Sigmoid colon (tissue), 4 donors: ENCODE data around the gene TXLNG.

Experiments
- CTCF ChIP-seq, 4 experiments: fragments of 450-650 bp in 3 of 4; fragments of 200-600 bp in 1 of 4; IDR thresholded peaks; one replicate each; pipeline ENCODE4 v1.5.1; 2016 to 2019; ENCODE audit warnings: antibody characterized with exemption in 4 of 4, mild to moderate bottlenecking in 3 of 4, moderate library complexity in 2 of 4
- EP300 ChIP-seq, 4 donors: sonication (generic); formaldehyde crosslinking; IDR thresholded peaks; one replicate each; pipeline ENCODE4 v1.6.1; 2017; ENCODE audit warnings: antibody characterized with exemption in 4 of 4
- POLR2A ChIP-seq, 2 donors: fragments of 450-650 bp; IDR thresholded peaks; one replicate each; pipeline ENCODE4 v1.6.1; 2016; ENCODE audit warnings: antibody characterized with exemption in 2 of 2, mild to moderate bottlenecking in 2 of 2, moderate library complexity in 2 of 2
- POLR2AphosphoS5 ChIP-seq, 4 donors: sonication (generic); formaldehyde crosslinking; IDR thresholded peaks; one replicate each; pipeline ENCODE4 v1.6.1; 2017; ENCODE audit warnings: antibody characterized with exemption in 4 of 4

- TF ChIP-seq CTCF (IDR thresholded peaks at IDR 0.05): no peak
- peak; percentile 53 to 63 (median 60) for TF ChIP-seq POLR2AphosphoS5 (IDR thresholded peaks at IDR 0.05)
- TF ChIP-seq POLR2A (IDR thresholded peaks at IDR 0.05): no peak
- TF ChIP-seq EP300 (IDR thresholded peaks at IDR 0.05): peak in 3 of 4 donors; percentile 28 to 67 (median 43)
Observed at GRCh38 chrX:16828124-16828908, 42.0 kb downstream of the TXLNG start.
